WTC11 (cell line): Measurements from ENCODE around the gene CDK4. TPM values are rescaled to one million over a fixed set of nuclear protein-coding genes. Genes with fewer than 3 reads are reported as not detected.

Experiments
- ATAC-seq: fragments of 200-7000 bp; cut with Tn5 transposase; 2 replicates; pipeline ENCODE4 v1.10.0; 2021; ENCODE audit warnings: mild to moderate bottlenecking, moderate library complexity
- CTCF ChIA-PET: fragments of 300-600 bp; sonication (Branson Sonifier 250); formaldehyde crosslinking; loops from one replicate; lab custom pipeline; 2021; ENCODE audit warnings: antibody characterized with exemption; lab: Charles Lee
- POLR2A ChIA-PET: fragments of 350-600 bp; sonication (Branson Sonifier 250); formaldehyde crosslinking; loops from one replicate; lab custom pipeline; 2021; ENCODE audit warnings: antibody characterized with exemption; lab: Charles Lee
- DNase-seq: peaks from one replicate; pipeline ENCODE4 v3.0.0; 2021; ENCODE audit warnings: low spot score
- H3K27ac Mint-ChIP-seq: 2 replicates; pipeline ENCODE4 v1.8.0; 2021; ENCODE audit warnings: mixed read lengths
- H3K27me3 Mint-ChIP-seq: 2 replicates; pipeline ENCODE4 v1.8.0; 2021; ENCODE audit warnings: low read depth, mild to moderate bottlenecking, moderate library complexity, mixed read lengths
- H3K36me3 Mint-ChIP-seq: 2 replicates; pipeline ENCODE4 v1.8.0; 2021; ENCODE audit warnings: mixed read lengths
- H3K4me1 Mint-ChIP-seq: 2 replicates; pipeline ENCODE4 v1.8.0; 2022; ENCODE audit warnings: mixed read lengths
- H3K4me3 Mint-ChIP-seq: 2 replicates; pipeline ENCODE4 v1.8.0; 2021; ENCODE audit warnings: mild to moderate bottlenecking, moderate library complexity, mixed read lengths
- H3K9me3 Mint-ChIP-seq: 2 replicates; pipeline ENCODE4 v1.8.0; 2021; ENCODE audit warnings: mixed read lengths
- AFF4 ChIP-seq: sonication (generic); formaldehyde crosslinking; IDR thresholded peaks from 2 replicates; pipeline ENCODE4 v1.8.1; 2023; ENCODE audit warnings: mild to moderate bottlenecking, missing genetic modification reagents, borderline replicate concordance
- AR ChIP-seq: fragments of 250-450 bp; sonication (Bioruptor Pico); IDR thresholded peaks from 2 replicates; pipeline ENCODE4 v1.9.0; 2021; ENCODE audit warnings: mild to moderate bottlenecking
- ARID4B ChIP-seq: sonication (generic); formaldehyde crosslinking; IDR thresholded peaks from 2 replicates; pipeline ENCODE4 v1.8.0; 2023; ENCODE audit warnings: missing genetic modification reagents, mild to moderate bottlenecking, borderline replicate concordance
- ATF6 ChIP-seq: sonication (generic); formaldehyde crosslinking; IDR thresholded peaks from 2 replicates; pipeline ENCODE4 v1.8.1; 2023; ENCODE audit warnings: mild to moderate bottlenecking, missing genetic modification reagents
- CBFB ChIP-seq: sonication (generic); formaldehyde crosslinking; IDR thresholded peaks from 2 replicates; pipeline ENCODE4 v1.8.1; 2022; ENCODE audit warnings: mild to moderate bottlenecking, low read depth, missing genetic modification reagents
- CREB1 ChIP-seq: sonication (generic); formaldehyde crosslinking; IDR thresholded peaks from 2 replicates; pipeline ENCODE4 v1.8.0; 2023; ENCODE audit warnings: mild to moderate bottlenecking, missing genetic modification reagents
- ELF4 ChIP-seq: sonication (generic); formaldehyde crosslinking; IDR thresholded peaks from 2 replicates; pipeline ENCODE4 v1.8.1; 2022; ENCODE audit warnings: low read depth, mild to moderate bottlenecking, moderate library complexity, missing genetic modification reagents
- FOXJ3 ChIP-seq: sonication (generic); formaldehyde crosslinking; IDR thresholded peaks from 2 replicates; pipeline ENCODE4 v1.9.0; 2021; ENCODE audit warnings: missing genetic modification reagents, mild to moderate bottlenecking, borderline replicate concordance
- FOXP1 ChIP-seq: sonication (generic); formaldehyde crosslinking; IDR thresholded peaks from 2 replicates; pipeline ENCODE4 v1.8.0; 2022; ENCODE audit warnings: missing genetic modification reagents, mild to moderate bottlenecking, moderate library complexity, borderline replicate concordance
- GABPB1 ChIP-seq: sonication (generic); formaldehyde crosslinking; IDR thresholded peaks from 2 replicates; pipeline ENCODE4 v1.8.1; 2023; ENCODE audit warnings: mild to moderate bottlenecking, missing genetic modification reagents
- GRHL2 ChIP-seq: fragments of 250-450 bp; sonication (Bioruptor Pico); IDR thresholded peaks from 2 replicates; pipeline ENCODE4 v1.8.0; 2022; ENCODE audit warnings: mild to moderate bottlenecking, moderate library complexity; ENCODE audit not compliant: insufficient replicate concordance, severe bottlenecking
- GTF2I ChIP-seq: fragments of 250-450 bp; sonication (Bioruptor Pico); conservative IDR thresholded peaks from 2 replicates; pipeline ENCODE4 v1.4.0; 2021; ENCODE audit warnings: mild to moderate bottlenecking
- NFATC4 ChIP-seq: fragments of 250-450 bp; sonication (Bioruptor Pico); IDR thresholded peaks from 2 replicates; pipeline ENCODE4 v1.9.0; 2021; ENCODE audit warnings: mild to moderate bottlenecking
- NFE2L1 ChIP-seq: sonication (generic); formaldehyde crosslinking; IDR thresholded peaks from 2 replicates; pipeline ENCODE4 v1.8.1; 2023; ENCODE audit warnings: missing genetic modification reagents
- NR3C1 ChIP-seq: sonication (generic); formaldehyde crosslinking; conservative IDR thresholded peaks from 2 replicates; pipeline ENCODE4 v1.8.1; 2023; ENCODE audit warnings: low read depth, mild to moderate bottlenecking, missing genetic modification reagents
- RELA ChIP-seq: sonication (generic); formaldehyde crosslinking; IDR thresholded peaks from 2 replicates; pipeline ENCODE4 v1.8.1; 2022; ENCODE audit warnings: missing genetic modification reagents, mild to moderate bottlenecking, borderline replicate concordance
- ZNF396 ChIP-seq: fragments of 250-450 bp; sonication (Bioruptor Pico); IDR thresholded peaks from 2 replicates; pipeline ENCODE4 v1.8.0; 2021; ENCODE audit warnings: mild to moderate bottlenecking, moderate library complexity, borderline replicate concordance
- ZNF512 ChIP-seq: sonication (generic); formaldehyde crosslinking; IDR thresholded peaks from 2 replicates; pipeline ENCODE4 v1.8.1; 2022; ENCODE audit warnings: missing genetic modification reagents, borderline replicate concordance
- total RNA-seq: library from RNA; stranded (reverse); gene quantifications from 3 replicates; pipeline ENCODE4 v1.2.3, GENCODE V29; 2021

Gene CDK4
- total RNA-seq, 1 experiment from 2014 or later = 152 TPM

- no peak for TF ChIP-seq NFE2L1
- TF ChIP-seq RELA (CRISPR knock-in tag) = no peak
- no peak for TF ChIP-seq NFATC4 (CRISPR knock-in tag)
- no peak for TF ChIP-seq AFF4
- TF ChIP-seq AR (CRISPR knock-in tag) = no peak
- no peak for TF ChIP-seq ATF6 (CRISPR knock-in tag)
- TF ChIP-seq CREB1 (CRISPR knock-in tag) = no peak
- TF ChIP-seq, all 79 proteins: peak for 0
Observed at GRCh38 chr12:57717131-57717530, 35.0 kb downstream of the CDK4 start (continued).

- DNase-seq (no peak), ATAC-seq (no peak)
- H3K27ac Mint-ChIP-seq = no peak overlapping the region
- ChIA-PET CTCF (no interaction called here), POLR2A (no interaction called here)
- no peaks in the 10 kb centered on the region for H3K4me1 Mint-ChIP-seq
- H3K36me3 Mint-ChIP-seq = peaks cover 16% of the 10 kb centered on the region
- no peaks in the 10 kb centered on the region for H3K27me3 Mint-ChIP-seq
- H3K4me3 Mint-ChIP-seq = no peak overlapping the region
- peaks cover 7% of the 10 kb centered on the region; the same call in 1 of the 2 replicates for H3K9me3 Mint-ChIP-seq
- no peak for TF ChIP-seq GRHL2 (CRISPR knock-in tag)
- no peak for TF ChIP-seq NR3C1
- TF ChIP-seq CBFB (CRISPR knock-in tag) = no peak
- no peak for TF ChIP-seq ARID4B
- TF ChIP-seq FOXP1 (CRISPR knock-in tag) = no peak
- no peak for TF ChIP-seq FOXJ3 (CRISPR knock-in tag)
- TF ChIP-seq ZNF512 (CRISPR knock-in tag) = no peak
- TF ChIP-seq ZNF396 (CRISPR knock-in tag) = no peak
- TF ChIP-seq GTF2I (CRISPR knock-in tag) = no peak
- no peak for TF ChIP-seq ELF4 (CRISPR knock-in tag)
- no peak for TF ChIP-seq GABPB1 (CRISPR knock-in tag)
- no peak for TF ChIP-seq AFF4
Observed at GRCh38 chr12:57716305-57716704, 35.8 kb downstream of the CDK4 start.
